ENCODE results near the gene RAPGEF6.

DNA sequence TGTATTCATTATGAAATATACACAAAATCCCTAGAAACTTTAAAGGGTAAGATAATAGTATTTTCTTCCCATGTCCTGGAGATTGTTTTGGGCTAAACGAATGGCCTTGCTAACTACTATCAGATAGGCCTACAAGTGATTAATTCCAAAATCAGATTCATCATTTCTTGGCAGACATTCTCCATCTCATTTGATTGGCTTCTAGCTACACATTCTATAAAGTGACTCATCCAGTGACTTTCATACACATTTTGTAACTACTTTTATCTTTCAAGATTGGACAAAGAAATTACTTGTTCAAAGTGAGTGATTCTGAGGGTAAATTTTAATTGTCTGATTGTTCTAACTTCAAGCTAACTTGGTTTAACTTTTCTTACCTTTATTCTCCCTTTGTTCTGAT lies 93.3 kb downstream of the RAPGEF6 start:
- TF ChIP-seq, protein P1, sequence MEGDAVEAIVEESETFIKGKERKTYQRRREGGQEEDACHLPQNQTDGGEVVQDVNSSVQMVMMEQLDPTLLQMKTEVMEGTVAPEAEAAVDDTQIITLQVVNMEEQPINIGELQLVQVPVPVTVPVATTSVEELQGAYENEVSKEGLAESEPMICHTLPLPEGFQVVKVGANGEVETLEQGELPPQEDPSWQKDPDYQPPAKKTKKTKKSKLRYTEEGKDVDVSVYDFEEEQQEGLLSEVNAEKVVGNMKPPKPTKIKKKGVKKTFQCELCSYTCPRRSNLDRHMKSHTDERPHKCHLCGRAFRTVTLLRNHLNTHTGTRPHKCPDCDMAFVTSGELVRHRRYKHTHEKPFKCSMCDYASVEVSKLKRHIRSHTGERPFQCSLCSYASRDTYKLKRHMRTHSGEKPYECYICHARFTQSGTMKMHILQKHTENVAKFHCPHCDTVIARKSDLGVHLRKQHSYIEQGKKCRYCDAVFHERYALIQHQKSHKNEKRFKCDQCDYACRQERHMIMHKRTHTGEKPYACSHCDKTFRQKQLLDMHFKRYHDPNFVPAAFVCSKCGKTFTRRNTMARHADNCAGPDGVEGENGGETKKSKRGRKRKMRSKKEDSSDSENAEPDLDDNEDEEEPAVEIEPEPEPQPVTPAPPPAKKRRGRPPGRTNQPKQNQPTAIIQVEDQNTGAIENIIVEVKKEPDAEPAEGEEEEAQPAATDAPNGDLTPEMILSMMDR (conservative IDR thresholded peaks at IDR 0.05; ENCODE audit: low read length): no peak
- no peak for TF ChIP-seq EZH2phosphoT487 (IDR thresholded peaks at IDR 0.05; ENCODE audit: borderline replicate concordance)
